CMK (cell line): ENCODE measurements around the gene RXRA.
A peak's percentile ranks its signal among the peaks of the same experiment; 100 is the strongest.

Experiments
- DNase-seq: peaks from one replicate; pipeline ENCODE4 v3.0.0-alpha.2; 2010; ENCODE audit warnings: low read depth

RXRA gene

GRCh38 chr9:134325813-134326723 lies at the start of gene RXRA:
Gene RXRA, plus strand, starts transcription at chr9:134326455. Its CDS starts 177 bp downstream, at chr9:134326632.
- DNase-seq, result peak; percentile 52

GRCh38 chr9:134278286-134278685 lies 48.0 kb upstream of the RXRA start:
- no peak for DNase-seq

- no peak for DNase-seq
These were observed 47.1 kb upstream of the RXRA start for GRCh38 chr9:134278974-134279640.

- DNase-seq, result no peak
These were observed 44.1 kb upstream of the RXRA start for GRCh38 chr9:134282138-134282650.

GRCh38 chr9:134283111-134283515 lies 43.1 kb upstream of the RXRA start:
- DNase-seq, result no peak

- DNase-seq, result no peak
These were observed 42.5 kb upstream of the RXRA start for GRCh38 chr9:134283692-134284265.

GRCh38 chr9:134284273-134284672 lies 42.0 kb upstream of the RXRA start:
- DNase-seq, result no peak

- DNase-seq, result no peak
These were observed 41.5 kb upstream of the RXRA start for GRCh38 chr9:134284741-134285140.

GRCh38 chr9:134285215-134285845 lies 40.9 kb upstream of the RXRA start:
- no peak for DNase-seq

GRCh38 chr9:134286471-134287245 lies 39.6 kb upstream of the RXRA start:
- DNase-seq, result no peak

GRCh38 chr9:134287591-134288491 lies 38.4 kb upstream of the RXRA start:
- DNase-seq, result no peak

- no peak for DNase-seq
These were observed 37.5 kb upstream of the RXRA start for GRCh38 chr9:134288746-134289145.

- no peak for DNase-seq
These were observed 36.9 kb upstream of the RXRA start for GRCh38 chr9:134289241-134289875.

- no peak for DNase-seq
These were observed 35.4 kb upstream of the RXRA start for GRCh38 chr9:134290603-134291451.

- DNase-seq, result no peak
These were observed 34.8 kb upstream of the RXRA start for GRCh38 chr9:134291452-134291881.

- DNase-seq, result no peak
These were observed 34.0 kb upstream of the RXRA start for GRCh38 chr9:134291961-134292871.

- DNase-seq, result no peak
These were observed 33.2 kb upstream of the RXRA start for GRCh38 chr9:134293031-134293521.
